H1 (cell line): ENCODE data around the gene KREMEN1. TPM values are rescaled to one million over a fixed set of nuclear protein-coding genes. Genes with fewer than 3 reads are reported as not detected.

Source experiments
- CTCF ChIA-PET: fragments of 300-600 bp; sonication (Branson Sonifier 250); formaldehyde crosslinking; loops from one replicate; lab custom pipeline; 2021; ENCODE audit not compliant: partially characterized antibody; lab: Charles Lee
- POLR2A ChIA-PET: fragments of 300-600 bp; sonication (Branson Sonifier 250); formaldehyde crosslinking; loops from one replicate; lab custom pipeline; 2021; ENCODE audit warnings: inconsistent platforms; ENCODE audit not compliant: partially characterized antibody; lab: Charles Lee
- DNase-seq, 2 experiments: peaks; one replicate each; pipeline versions ENCODE4 v3.0.0 to v3.0.0-alpha.2; 2010 to 2022; ENCODE audit warnings: low spot score in 2 of 2, low read depth in 1 of 2, mixed read lengths in 1 of 2
- FAIRE-seq: peaks from 2 replicates; lab custom pipeline; 2011; peaks lifted over from hg19 to GRCh38; lab: Jason Lieb, UNC
- H2AFZ ChIP-seq: 2 replicates; pipeline ENCODE4 v1.8.1; 2012; ENCODE audit warnings: low read length, inconsistent platforms
- H2AK5ac ChIP-seq: 2 replicates; pipeline ENCODE4 v1.6.1; 2013; ENCODE audit warnings: low read depth, low read length
- H2BK120ac ChIP-seq: replicated peaks from 2 replicates; pipeline ENCODE3; 2013; ENCODE audit warnings: low read depth, low read length, inconsistent platforms
- H2BK12ac ChIP-seq: 2 replicates; pipeline ENCODE4 v1.6.1; 2013; ENCODE audit warnings: low read depth, low read length
- H2BK15ac ChIP-seq: 2 replicates; pipeline ENCODE4 v1.6.1; 2013; ENCODE audit warnings: low read length
- H2BK20ac ChIP-seq: 2 replicates; pipeline ENCODE4 v1.6.1; 2013; ENCODE audit warnings: low read length
- H2BK5ac ChIP-seq: 2 replicates; pipeline ENCODE4 v1.6.1; 2013; ENCODE audit warnings: low read depth, low read length
- H3K14ac ChIP-seq: 2 replicates; pipeline ENCODE4 v1.6.1; 2013; ENCODE audit warnings: inconsistent platforms; ENCODE audit not compliant: insufficient read length
- H3K18ac ChIP-seq: 2 replicates; pipeline ENCODE4 v1.6.1; 2013; ENCODE audit warnings: low read length; ENCODE audit errors: extremely low read depth
- H3K23ac ChIP-seq: 2 replicates; pipeline ENCODE4 v1.6.1; 2013; ENCODE audit warnings: inconsistent platforms; ENCODE audit not compliant: insufficient read length
- H3K23me2 ChIP-seq: 2 replicates; pipeline ENCODE4 v1.6.1; 2013; ENCODE audit warnings: low read depth, low read length
- H3K27ac ChIP-seq: 2 replicates; pipeline ENCODE4 v1.6.1; 2011; ENCODE audit warnings: low read depth, low read length, inconsistent platforms
- H3K27me3 ChIP-seq, 4 experiments: replicated peaks in 1 of 4; 1 replicate in 1 of 4; 2 replicates in 3 of 4; pipeline versions ENCODE4 v1.6.1 to v1.8.1; 2011 to 2013; ENCODE audit warnings: low read length in 3 of 4, mild to moderate bottlenecking in 3 of 4, inconsistent platforms in 2 of 4, mixed read lengths in 2 of 4, moderate library complexity in 1 of 4; ENCODE audit not compliant: control insufficient read depth in 3 of 4, insufficient read depth in 3 of 4; ENCODE audit errors: extremely low read depth in 1 of 4
- H3K36me3 ChIP-seq, 4 experiments: 2 replicates each; pipeline versions ENCODE4 v1.6.1 to v1.8.1; 2011 to 2013; ENCODE audit warnings: mild to moderate bottlenecking in 4 of 4, low read length in 3 of 4, moderate library complexity in 2 of 4, control low read depth in 1 of 4, inconsistent platforms in 1 of 4; ENCODE audit not compliant: insufficient read depth in 4 of 4, control insufficient read depth in 2 of 4
- H3K4ac ChIP-seq: replicated peaks from 2 replicates; pipeline ENCODE3; 2013; ENCODE audit warnings: low read length, low read depth, mixed read lengths, inconsistent platforms; ENCODE audit not compliant: insufficient read length
- H3K4me1 ChIP-seq, 4 experiments: replicated peaks in 1 of 4; 1 replicate in 1 of 4; 2 replicates in 3 of 4; pipeline versions ENCODE4 v1.6.1 to v1.8.1; 2011 to 2013; ENCODE audit warnings: low read length in 3 of 4, inconsistent platforms in 2 of 4, mixed read lengths in 1 of 4; ENCODE audit not compliant: insufficient read depth in 4 of 4, control insufficient read depth in 3 of 4
- H3K4me2 ChIP-seq, 2 experiments: 2 replicates each; pipeline versions ENCODE4 v1.6.1 to v1.8.1; 2011 to 2013; ENCODE audit warnings: low read depth in 2 of 2, low read length in 2 of 2, control low read depth in 1 of 2, inconsistent platforms in 1 of 2, mild to moderate bottlenecking in 1 of 2; ENCODE audit not compliant: insufficient read depth in 1 of 2
- H3K4me3 ChIP-seq, 4 experiments: fragments of 200-600, 300-600 bp in 1 of 4; sonication (generic), shearing (Covaris generic), sonication (Bioruptor Twin) in 1 of 4; 2 replicates each; pipeline versions ENCODE4 v1.5.1 to v1.8.1; 2011 to 2016; ENCODE audit warnings: low read length in 4 of 4, low read depth in 3 of 4, control low read depth in 2 of 4, inconsistent platforms in 2 of 4, mild to moderate bottlenecking in 2 of 4, mixed read lengths in 1 of 4, moderate library complexity in 1 of 4; ENCODE audit not compliant: insufficient read depth in 2 of 4; ENCODE audit errors: extremely low read depth in 1 of 4
- H3K56ac ChIP-seq: replicated peaks from 2 replicates; pipeline ENCODE3; 2013; ENCODE audit warnings: low read depth, mild to moderate bottlenecking, mixed read lengths, low read length, inconsistent platforms; ENCODE audit not compliant: insufficient read length
- H3K79me1 ChIP-seq: 2 replicates; pipeline ENCODE4 v1.6.1; 2013; ENCODE audit warnings: low read depth, low read length, control low read depth
- H3K79me2 ChIP-seq, 2 experiments: 2 replicates each; pipeline versions ENCODE4 v1.6.1 to v1.8.1; 2012 to 2013; ENCODE audit warnings: low read length in 2 of 2, mild to moderate bottlenecking in 2 of 2, inconsistent platforms in 1 of 2; ENCODE audit not compliant: insufficient read depth in 2 of 2, control insufficient read depth in 1 of 2
- H3K9ac ChIP-seq, 4 experiments: replicated peaks in 1 of 4; 1 replicate in 1 of 4; 2 replicates in 3 of 4; pipeline versions ENCODE4 v1.6.1 to v1.8.1; 2011 to 2013; ENCODE audit warnings: low read depth in 3 of 4, low read length in 3 of 4, control low read depth in 2 of 4, mild to moderate bottlenecking in 2 of 4, moderate library complexity in 2 of 4, inconsistent platforms in 1 of 4; ENCODE audit errors: extremely low read depth in 1 of 4
- H3K9me3 ChIP-seq, 2 experiments: 2 replicates each; pipeline versions ENCODE4 v1.6.1 to v1.8.1; 2012 to 2013; ENCODE audit warnings: mild to moderate bottlenecking in 2 of 2, moderate library complexity in 2 of 2, control low read depth in 1 of 2, inconsistent platforms in 1 of 2, low read depth in 1 of 2, low read length in 1 of 2, mixed read lengths in 1 of 2; ENCODE audit not compliant: insufficient read depth in 2 of 2
- H4K20me1 ChIP-seq, 2 experiments: replicated peaks in 1 of 2; 2 replicates each; pipeline versions ENCODE3 to v1.8.1; 2011 to 2013; ENCODE audit warnings: inconsistent platforms in 2 of 2, low read length in 2 of 2, mild to moderate bottlenecking in 1 of 2; ENCODE audit not compliant: insufficient read depth in 2 of 2, control insufficient read depth in 1 of 2
- H4K5ac ChIP-seq: 2 replicates; pipeline ENCODE4 v1.6.1; 2013; ENCODE audit warnings: low read length, low read depth, mixed read lengths, inconsistent platforms; ENCODE audit not compliant: insufficient read length
- H4K8ac ChIP-seq: 2 replicates; pipeline ENCODE4 v1.8.0; 2013; ENCODE audit warnings: mild to moderate bottlenecking, moderate library complexity, low read length, inconsistent platforms; ENCODE audit not compliant: insufficient read depth; ENCODE audit errors: extremely low read depth
- H4K91ac ChIP-seq: replicated peaks from 2 replicates; pipeline ENCODE3; 2013; ENCODE audit warnings: low read length, mixed read lengths, inconsistent platforms; ENCODE audit not compliant: insufficient read length
- EGR1 ChIP-seq: IDR thresholded peaks from 2 replicates; pipeline ENCODE4 v1.6.1; 2011; ENCODE audit warnings: low read depth, low read length, borderline replicate concordance
- EZH2 ChIP-seq: fragments of 200-600 bp; sonication (generic); IDR thresholded peaks from 2 replicates; pipeline ENCODE4 v1.7.1; 2012; ENCODE audit warnings: low read depth, mild to moderate bottlenecking, moderate library complexity, low read length, inconsistent platforms; ENCODE audit not compliant: severe bottlenecking
- HDAC6 ChIP-seq: IDR thresholded peaks from one replicate; pipeline ENCODE4 v1.7.1; 2012; ENCODE audit warnings: low read depth, mild to moderate bottlenecking, inconsistent platforms, low read length, moderate library complexity
- KDM5A ChIP-seq: fragments of 200-600 bp; IDR thresholded peaks from 2 replicates; pipeline ENCODE4 v1.7.1; 2012; ENCODE audit warnings: mild to moderate bottlenecking, low read length, inconsistent platforms, mixed read lengths
- NANOG ChIP-seq: IDR thresholded peaks from 2 replicates; pipeline ENCODE4 v1.6.1; 2011; ENCODE audit warnings: low read length, low read depth, mild to moderate bottlenecking, inconsistent platforms; ENCODE audit not compliant: insufficient read depth, poor library complexity, severe bottlenecking
- SIRT6 ChIP-seq: IDR thresholded peaks from one replicate; pipeline ENCODE4 v1.7.1; 2012; ENCODE audit warnings: low read length, inconsistent platforms
- SP4 ChIP-seq: IDR thresholded peaks from 2 replicates; pipeline ENCODE4 v1.6.1; 2012; ENCODE audit warnings: low read length, inconsistent platforms
- TAF1 ChIP-seq: IDR thresholded peaks from 2 replicates; pipeline ENCODE4 v1.6.1; 2011; ENCODE audit warnings: mild to moderate bottlenecking, low read depth, low read length
- TEAD4 ChIP-seq: IDR thresholded peaks from 2 replicates; pipeline ENCODE4 v1.6.1; 2012; ENCODE audit warnings: low read depth, low read length, inconsistent platforms, mixed read lengths
- WGBS, 2 experiments: shearing (Covaris generic) in 1 of 2; methylation state at CpG; one replicate each; pipeline versions ENCODE4 v1.1.6 to v1.1.7; 2013 to 2015; ENCODE audit warnings: low lambda C conversion rate in 2 of 2, mixed read lengths in 2 of 2, inconsistent platforms in 1 of 2, low coverage in 1 of 2, missing lambda C conversion rate in 1 of 2; ENCODE audit not compliant: insufficient replicate concordance in 2 of 2, insufficient coverage in 1 of 2, insufficient read length in 1 of 2; ENCODE audit errors: extremely low coverage in 1 of 2, missing lambda C conversion rate in 1 of 2; 5-methylcytosine and 5-hydroxymethylcytosine counted together
- polyA plus RNA-seq, 7 experiments: library from polyadenylated mRNA; depleted of rRNA in 3 of 7; stranded (reverse) in 5 of 7; unstranded in 2 of 7; fragments of >200 nt in 5 of 7; fragments of 200-250 nt in 2 of 7; gene quantifications; 1 replicate in 5 of 7; 2 replicates in 1 of 7; 4 replicates in 1 of 7; pipeline versions ENCODE4 v1.2.1 to v1.2.3, GENCODE V29; 2011 to 2013; ENCODE audit warnings: missing spikeins in 2 of 7, mixed read lengths in 2 of 7
- total RNA-seq: library from RNA; stranded (reverse); fragmentation: NEBNext Ultra II Directional; extraction: Animal tissue kit (Norgen Biotek cat#: 25700); gene quantifications from 2 replicates; pipeline ENCODE4 v1.2.1, GENCODE V29; 2021
- TF ChIP-seq, protein P1 (sequence below): IDR thresholded peaks from 2 replicates; pipeline ENCODE4 v1.6.1; 2012; ENCODE audit warnings: inconsistent platforms
- TF ChIP-seq, protein P2 (sequence below): IDR thresholded peaks from 2 replicates; pipeline ENCODE4 v1.6.1; 2011; ENCODE audit warnings: low read depth, mild to moderate bottlenecking, low read length; ENCODE audit not compliant: insufficient read depth

The KREMEN1 gene
- total and polyA plus RNA-seq, 2 of the 8 experiments (the other 6 are each of a cell fraction or from before 2014, with no cell fraction given), result 2.1 to 3.2 TPM

DNA sequence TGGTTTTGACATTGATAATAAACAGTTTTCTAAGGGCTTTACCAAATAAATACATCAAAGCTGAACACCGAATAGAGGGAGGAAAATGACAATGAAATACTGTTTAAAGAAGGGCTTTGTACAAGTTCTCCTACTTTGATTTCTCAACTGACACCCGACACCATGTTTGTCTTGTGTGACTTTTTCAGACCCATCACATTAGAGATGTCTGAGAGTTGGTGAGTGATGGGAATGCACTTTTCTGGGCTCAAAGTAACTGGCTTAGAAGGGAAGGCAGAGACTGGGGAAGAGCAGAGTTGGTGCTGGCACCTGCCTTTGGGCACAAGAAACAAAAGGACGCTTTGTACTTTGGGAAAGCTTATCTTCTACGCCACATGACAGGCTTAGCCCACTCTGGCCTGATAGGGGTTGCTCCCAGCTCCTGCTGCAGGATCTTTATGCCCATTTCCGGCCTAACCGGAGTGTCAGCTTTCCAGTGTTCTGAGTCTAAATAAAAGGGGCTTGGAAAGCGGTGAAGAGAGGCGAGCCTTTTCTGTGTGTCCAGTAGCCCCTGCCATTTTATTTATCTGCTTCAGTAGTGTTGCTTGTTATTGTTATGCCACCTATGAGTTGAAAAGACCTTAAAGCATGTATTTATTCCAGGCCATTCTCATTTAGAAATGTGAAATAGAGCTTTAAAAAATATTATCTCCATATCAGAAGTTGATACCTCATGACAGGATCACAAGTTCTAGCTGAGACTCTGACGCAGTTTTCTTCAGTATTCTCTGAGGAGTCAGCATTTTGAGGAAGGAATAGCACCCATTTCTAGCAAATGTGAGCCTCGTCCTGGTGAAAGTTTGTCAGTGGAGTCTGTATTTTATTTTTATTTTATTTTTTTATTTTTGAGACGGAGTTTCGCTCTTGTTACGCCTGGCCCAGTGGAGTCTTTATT is 24.2 kb downstream of the KREMEN1 start:
- Histone ChIP-seq H4K8ac (no peak overlapping the region), H3K4ac (no peak overlapping the region), H3K23ac (no peak overlapping the region), H3K27me3 (no peaks in the 10 kb centered on the region), H2BK20ac (no peak overlapping the region), H3K36me3 (no peaks in the 10 kb centered on the region), H2AK5ac (no peak overlapping the region), H3K79me2 (no peaks in the 10 kb centered on the region), H3K79me1 (no peaks in the 10 kb centered on the region), H3K9me3 (no peaks in the 10 kb centered on the region), H2AFZ (no peak overlapping the region), H2BK5ac (no peak overlapping the region), H3K9ac (no peak overlapping the region), H4K91ac (no peak overlapping the region), H3K18ac (no peak overlapping the region), H2BK12ac (no peak overlapping the region), H3K4me1 (peaks cover 0 to 7% (median 5%) of the 10 kb centered on the region in 4 experiments; a peak in 3 of 7 replicates), H2BK120ac (no peak overlapping the region), H3K4me3 (no peak overlapping the region), H4K5ac (no peak overlapping the region), H3K56ac (no peak overlapping the region), H3K14ac (no peak overlapping the region), H2BK15ac (no peak overlapping the region), H3K23me2 (no peaks in the 10 kb centered on the region), H4K20me1 (no peaks in the 10 kb centered on the region), H3K27ac (no peak overlapping the region), H3K4me2 (0 out of 4 replicates have a peak overlapping the region, but pooled peaks of 1 of the 2 experiments have one; percentile 41)
- WGBS, 2 experiments, result 84% methylated on average over 13 of the region's 13 CpGs; no CpG with 5 or more reads in 1 of the 2 experiments
- FAIRE-seq (no peak), DNase-seq (no peak)
- ChIA-PET POLR2A (interaction anchor here (1.0 kb wide), 1 partner anchor 14 kb away, joined by 4 read pairs; no protein-coding TSS in a partner anchor), CTCF (interaction anchor here (0.9 to 1.5 kb wide), 4 partner anchors 8 to 149 kb away, joined by 3 to 5 read pairs (median 4); no protein-coding TSS in a partner anchor)
- TF ChIP-seq NANOG (no peak), TEAD4 (no peak), SIRT6 (no peak), EGR1 (no peak), SP4 (no peak), KDM5A (no peak), EZH2 (no peak), HDAC6 (no peak), TAF1 (no peak)
- TF ChIP-seq, protein P1, sequence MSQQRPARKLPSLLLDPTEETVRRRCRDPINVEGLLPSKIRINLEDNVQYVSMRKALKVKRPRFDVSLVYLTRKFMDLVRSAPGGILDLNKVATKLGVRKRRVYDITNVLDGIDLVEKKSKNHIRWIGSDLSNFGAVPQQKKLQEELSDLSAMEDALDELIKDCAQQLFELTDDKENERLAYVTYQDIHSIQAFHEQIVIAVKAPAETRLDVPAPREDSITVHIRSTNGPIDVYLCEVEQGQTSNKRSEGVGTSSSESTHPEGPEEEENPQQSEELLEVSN, result no peak
- TF ChIP-seq, protein P2, sequence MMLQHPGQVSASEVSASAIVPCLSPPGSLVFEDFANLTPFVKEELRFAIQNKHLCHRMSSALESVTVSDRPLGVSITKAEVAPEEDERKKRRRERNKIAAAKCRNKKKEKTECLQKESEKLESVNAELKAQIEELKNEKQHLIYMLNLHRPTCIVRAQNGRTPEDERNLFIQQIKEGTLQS, result no peak
